Measurements from ENCODE around the gene GMPR.
A peak's percentile ranks its signal among the peaks of the same experiment; 100 is the strongest.
"Not testable (repeated sequence)": the region's sequence is repeated elsewhere in the genome, so short reads cannot be mapped to it uniquely, and the experiment has no call there.

The GMPR gene

DNA sequence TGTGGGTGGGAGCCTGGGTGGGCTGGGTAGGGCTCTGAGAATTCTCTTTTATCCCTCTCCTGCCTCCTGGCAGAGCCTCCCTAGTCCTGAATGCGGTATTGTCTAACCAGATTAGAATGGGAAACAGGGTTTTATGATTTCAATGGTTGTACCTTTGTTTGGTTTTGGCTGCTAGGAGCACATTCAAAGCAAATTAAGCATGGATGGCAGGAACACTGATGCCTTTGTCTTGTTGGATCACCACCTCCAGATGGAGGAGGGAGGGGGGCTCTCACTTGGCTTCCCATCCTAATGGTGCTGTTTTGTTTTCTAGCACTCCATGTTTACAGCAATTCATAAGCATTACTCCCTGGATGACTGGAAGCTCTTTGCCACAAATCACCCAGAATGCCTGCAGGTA, 11.6 kb downstream of the GMPR start:
- DNase-seq, result no peak

GRCh38 chr6:16251706-16252105, 13.3 kb downstream of the GMPR start:
- no peak for DNase-seq

DNA sequence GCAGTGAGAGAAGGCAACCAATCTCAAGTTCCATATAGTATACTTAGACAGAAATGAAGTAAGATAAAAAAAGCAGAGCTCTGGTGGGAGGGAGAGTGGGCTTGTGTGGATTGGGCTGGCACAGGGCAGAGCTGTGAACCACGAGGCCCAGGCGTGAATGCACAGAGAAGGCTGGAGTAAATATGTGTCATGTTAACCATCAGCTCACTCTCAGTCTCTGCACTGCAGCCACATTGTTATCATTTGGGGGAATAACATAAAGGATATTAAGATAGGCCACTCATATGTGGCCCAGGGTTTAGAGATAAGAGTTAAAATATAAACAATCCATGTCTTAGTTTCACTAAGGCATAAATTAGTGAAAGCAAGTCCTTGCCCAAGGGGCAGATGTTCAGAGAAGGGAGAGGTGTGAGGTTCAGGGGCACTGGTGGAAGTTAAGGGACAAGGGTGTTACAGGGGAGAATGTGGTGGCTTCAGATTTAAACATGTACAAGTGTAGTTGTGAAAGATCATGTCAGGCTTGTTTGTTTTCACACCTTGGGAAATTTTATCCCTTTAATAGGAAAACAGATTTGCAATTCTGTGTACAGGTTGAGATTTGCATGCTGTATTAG, 14.4 kb downstream of the GMPR start:
- DNase-seq, result peak in 1 of 5 experiments; percentile 7

DNA sequence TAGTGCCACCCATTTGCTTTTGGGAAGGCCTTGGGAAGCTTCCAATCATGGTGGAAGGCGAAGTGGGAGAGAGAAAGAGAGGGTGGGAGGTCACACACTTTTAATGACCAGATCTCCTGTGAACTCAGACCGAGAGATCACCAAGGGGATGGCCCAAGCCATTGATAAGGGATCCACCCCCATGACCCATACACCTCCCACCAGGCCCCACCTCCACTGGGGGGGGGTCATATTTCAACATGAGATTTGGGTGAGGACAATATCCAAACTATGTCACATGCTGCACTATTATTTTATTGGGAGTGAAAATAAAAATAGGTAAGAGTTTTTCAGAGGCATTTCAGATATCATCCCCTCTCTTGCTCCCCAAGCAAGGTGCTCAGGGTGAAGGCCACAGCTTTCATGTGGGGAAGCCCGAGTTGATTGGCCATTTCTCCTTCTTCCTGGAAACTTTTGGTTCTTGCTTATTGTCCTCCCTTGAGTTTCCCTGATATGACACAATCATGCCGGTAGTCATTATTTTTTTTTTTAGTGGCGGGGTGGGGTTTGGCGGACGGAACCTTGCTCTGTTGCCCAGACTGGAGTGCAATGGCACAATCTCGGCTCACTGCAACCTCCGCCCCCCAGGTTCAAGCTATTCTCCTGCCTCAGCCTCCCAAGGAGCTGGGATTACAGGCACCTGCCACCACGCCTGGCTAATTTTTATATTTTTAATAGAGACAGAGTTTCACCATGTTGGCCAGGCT, 15.2 kb downstream of the GMPR start:
- no peak for DNase-seq

DNA sequence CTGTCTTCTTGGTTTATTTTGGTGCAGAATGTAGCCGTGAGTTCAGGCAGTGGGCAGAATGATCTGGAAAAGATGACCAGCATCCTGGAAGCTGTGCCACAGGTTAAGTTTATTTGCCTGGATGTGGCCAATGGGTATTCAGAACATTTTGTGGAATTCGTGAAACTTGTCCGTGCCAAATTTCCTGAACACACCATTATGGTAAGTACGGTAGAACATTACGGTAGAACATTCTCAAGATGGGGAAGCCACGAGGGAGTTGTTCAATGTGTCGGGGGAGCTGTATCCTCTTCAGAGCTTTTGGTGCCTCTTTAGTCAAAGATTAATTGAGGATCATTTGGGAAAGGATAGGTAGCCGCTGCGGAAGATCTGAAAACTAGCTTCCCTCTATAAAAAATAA, 16.1 kb downstream of the GMPR start:
- DNase-seq, result no peak

DNA sequence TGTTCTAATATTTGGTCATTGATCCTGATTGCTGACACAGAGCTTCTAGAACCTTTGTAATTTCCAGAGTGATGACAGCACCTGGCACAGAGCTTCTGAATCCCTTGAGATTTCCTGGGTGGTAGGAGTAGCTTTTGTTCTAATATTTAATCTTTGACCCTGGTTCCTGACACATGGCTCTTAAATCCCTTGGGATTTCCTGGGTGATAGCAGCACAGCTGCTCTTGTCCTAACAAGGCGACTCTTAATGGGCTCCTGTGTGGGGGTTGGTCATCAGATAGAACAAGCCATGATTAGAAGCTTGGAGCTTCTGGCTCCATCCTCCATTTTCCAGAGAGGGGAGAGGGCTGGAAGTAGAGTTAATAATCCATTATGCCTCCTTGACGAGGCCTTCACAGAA, 18.4 kb downstream of the GMPR start:
- no peak for DNase-seq

- DNase-seq, result no peak
Observed at GRCh38 chr6:16257999-16258708, 19.8 kb downstream of the GMPR start.

DNA sequence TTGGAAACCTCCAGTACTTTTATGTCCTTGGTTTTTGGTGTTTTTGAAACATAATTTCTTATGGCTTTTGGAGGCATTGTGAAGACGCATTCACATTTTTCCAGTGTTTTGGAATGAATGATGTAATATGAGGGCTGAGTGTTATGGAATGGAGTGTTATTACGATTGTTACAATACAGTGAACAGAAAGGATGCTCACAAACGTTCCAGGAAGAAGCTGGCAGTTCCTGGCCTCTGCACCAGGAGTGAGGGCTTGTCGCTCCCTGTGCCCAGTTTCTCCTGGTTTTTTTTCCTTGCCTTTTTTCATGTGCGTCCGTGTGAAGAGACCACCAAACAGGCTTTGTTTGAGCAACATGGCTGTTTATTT, 20.3 kb downstream of the GMPR start:
- no peak for DNase-seq

DNA sequence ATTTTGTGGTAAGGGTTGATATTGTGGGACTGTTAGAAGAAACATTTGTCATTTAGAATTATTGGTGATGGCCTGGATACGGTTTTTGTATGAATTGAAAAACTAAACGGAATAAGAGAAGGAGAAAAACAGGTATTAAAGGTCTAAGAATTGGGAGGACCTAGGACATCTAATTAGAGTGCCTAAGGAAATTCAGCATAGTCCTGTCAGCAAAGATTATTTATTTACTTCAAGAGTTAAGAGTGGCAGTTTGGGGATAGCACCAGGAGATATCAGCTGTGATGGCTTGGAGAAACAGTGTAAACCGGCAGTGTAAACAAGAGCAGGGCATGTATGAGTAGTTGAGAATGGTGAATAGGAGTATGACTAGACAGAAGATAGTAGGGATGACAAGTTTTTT, 21.2 kb downstream of the GMPR start:
- not testable (repeated sequence) for DNase-seq

DNA sequence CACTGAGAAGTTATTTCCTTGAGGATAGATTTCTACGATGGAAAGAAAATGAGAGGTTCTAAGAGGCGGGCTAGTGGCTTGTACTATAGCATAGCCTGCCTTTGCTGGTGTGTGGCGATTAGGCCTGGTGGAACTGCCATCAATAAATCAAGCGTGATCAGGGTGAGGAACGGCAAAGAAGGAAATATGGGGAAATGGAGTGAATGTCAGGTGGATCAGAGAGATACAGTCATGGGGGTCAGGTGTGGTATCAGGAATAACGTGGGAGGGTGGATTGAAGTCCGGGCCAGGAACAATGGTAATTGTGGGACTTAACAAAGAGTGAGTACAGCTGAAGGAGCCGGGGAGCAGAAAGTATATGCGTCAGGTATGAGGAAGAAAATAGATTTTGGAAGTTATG, 22.2 kb downstream of the GMPR start:
- not testable (repeated sequence) for DNase-seq

GRCh38 chr6:16262773-16263172, 24.4 kb downstream of the GMPR start:
- DNase-seq, result not testable (repeated sequence)

DNA sequence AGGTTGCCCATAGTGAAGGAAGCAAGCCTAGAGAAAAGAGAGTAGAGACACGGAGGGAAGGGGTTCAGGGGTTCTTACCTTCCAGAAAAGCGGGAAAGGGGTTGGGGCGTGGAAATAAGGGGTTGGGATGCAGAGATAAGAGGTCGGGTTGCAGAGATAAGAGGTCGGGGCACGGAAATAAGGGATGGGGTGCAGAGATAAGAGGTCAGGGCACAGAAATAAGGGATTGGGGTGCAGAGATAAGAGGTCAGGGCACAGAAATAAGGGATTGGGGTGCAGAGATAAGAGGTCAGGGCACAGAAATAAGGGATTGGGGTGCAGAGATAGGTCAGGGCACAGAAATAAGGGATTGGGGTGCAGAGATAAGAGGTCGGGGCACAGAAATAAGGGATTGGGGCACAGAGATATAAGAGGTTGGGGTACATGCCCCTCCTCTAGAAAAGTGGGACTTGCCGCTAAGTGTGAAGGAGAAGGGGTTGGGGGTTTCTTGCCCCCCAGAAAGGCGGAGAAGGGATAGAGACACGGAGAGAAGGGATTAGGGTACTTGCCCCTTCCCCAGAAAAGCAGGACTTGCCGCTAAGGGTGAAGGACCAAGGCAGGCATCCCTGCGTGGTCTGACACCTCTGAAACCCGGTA, 25.2 kb downstream of the GMPR start:
- not testable (repeated sequence) for DNase-seq

- DNase-seq, result no peak
Observed at GRCh38 chr6:16264785-16265184, 26.4 kb downstream of the GMPR start.

GRCh38 chr6:16265351-16266341, 27.3 kb downstream of the GMPR start:
- DNase-seq, result no peak

- no peak for DNase-seq
Observed at GRCh38 chr6:16267428-16268263, 29.3 kb downstream of the GMPR start.

DNA sequence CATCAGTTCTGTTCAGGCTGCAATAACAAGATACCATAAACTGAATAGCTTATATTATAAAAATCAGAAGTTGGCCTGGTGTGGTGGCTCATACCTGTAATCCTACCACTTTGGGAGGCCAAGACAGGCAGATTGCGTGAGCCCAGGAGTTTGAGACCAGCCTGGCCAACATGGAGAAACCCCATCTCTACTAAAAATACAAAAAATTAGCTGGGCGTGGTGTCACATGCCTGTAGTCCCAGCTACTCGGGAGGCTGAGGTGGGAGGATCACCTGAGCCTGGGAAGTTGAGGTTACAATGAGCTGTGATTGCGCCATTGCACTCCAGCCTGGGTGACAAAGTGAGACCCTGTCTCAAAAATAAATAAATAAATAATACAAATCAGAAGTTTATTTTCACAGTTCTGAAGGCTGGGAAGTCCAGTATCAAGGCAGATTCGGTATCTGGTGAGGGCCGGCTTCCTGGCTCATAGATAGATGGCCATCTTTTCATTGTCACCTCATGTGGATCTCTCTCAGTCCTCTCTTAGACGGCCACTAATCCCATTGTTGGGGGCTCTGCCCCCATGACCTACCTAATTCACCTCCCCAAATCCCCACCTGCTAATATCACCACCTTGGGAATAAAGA, 31.2 kb downstream of the GMPR start:
- not testable (repeated sequence) for DNase-seq

DNA sequence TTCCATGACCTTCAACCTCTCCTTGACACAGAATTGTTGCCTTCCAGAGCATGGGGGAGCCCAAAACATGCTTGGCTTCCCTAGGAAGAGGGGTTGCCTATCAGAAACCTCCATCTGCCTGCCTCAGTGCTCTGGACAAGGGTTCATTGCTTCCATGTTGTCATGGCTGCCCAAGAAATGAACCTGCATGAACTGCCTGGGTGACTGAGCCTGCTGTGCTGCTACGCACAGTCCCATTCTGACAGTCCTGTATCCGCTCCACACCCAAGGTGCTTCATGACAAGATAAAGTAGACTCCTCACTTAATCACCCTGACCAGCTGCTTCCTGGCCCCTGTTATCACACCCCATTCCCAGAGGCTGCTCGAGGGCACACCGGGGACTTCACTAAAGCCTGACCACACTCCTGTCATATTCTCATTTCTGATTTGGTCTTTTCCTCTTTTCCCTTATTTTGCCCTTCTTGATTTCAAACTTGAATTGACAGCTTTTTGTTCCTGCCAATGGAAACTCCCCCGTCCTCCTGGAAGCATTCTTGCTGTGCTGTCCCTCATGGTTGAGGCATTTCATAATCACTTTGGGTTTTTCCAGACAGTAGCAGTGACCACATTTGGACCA, 31.9 kb downstream of the GMPR start:
- no peak for DNase-seq

DNA sequence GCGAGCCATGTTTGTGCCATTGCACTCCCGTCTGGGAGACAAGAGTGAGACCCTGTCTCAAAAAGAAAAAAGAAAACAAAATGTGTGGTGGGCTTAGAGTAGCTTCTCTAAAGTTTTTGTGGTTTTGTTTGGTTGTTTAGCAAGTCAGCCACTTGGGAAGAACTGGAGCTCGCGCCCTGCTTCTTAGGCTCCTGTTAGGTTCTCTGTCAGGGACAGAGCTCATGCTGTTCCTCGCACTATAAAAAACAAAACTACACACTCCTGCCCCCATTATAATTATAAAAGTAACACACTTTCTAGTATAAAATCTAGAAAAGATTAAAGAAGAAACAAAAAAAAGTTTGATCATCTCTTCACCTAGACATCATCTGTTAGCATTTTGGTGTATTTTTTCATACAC, 33.0 kb downstream of the GMPR start:
- no peak for DNase-seq

- DNase-seq, result no peak
Observed at GRCh38 chr6:16272201-16272600, 33.8 kb downstream of the GMPR start.

DNA sequence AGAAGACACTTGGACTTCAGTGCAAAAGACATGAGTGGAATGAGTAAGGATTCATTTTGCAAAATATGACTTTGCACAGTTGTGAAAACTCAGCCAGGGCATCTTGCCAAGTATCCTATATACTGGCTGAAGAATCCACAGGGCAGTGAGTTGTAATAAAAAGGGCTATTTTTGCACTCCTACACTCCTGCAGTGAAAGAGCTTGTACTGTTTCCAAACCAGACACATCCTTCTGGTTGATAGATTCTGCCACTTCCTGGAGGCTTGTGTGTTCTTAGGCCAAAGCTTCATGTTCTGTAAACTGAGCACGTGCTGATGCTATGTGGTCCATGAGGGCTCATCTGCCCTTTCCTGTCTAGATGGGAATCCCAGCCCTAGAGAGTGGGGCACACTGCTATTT, 34.9 kb downstream of the GMPR start:
- DNase-seq, result no peak

All from T-helper 2 cell (primary cell).